GM12873 (cell line): ENCODE data around the gene GAS2L1.

Experiments used
- CTCF ChIP-seq: IDR thresholded peaks from 2 replicates; pipeline ENCODE4 v1.5.1; 2012; ENCODE audit warnings: low read depth, mild to moderate bottlenecking, moderate library complexity, low read length, control low read depth; ENCODE audit not compliant: insufficient read depth; ENCODE audit errors: missing control alignments

Gene GAS2L1

GRCh38 chr22:29323641-29324040, 17.2 kb downstream of the GAS2L1 start:
- no peak for TF ChIP-seq CTCF

GRCh38 chr22:29325356-29325755, 18.9 kb downstream of the GAS2L1 start:
- no peak for TF ChIP-seq CTCF

GRCh38 chr22:29325785-29326315, 19.4 kb downstream of the GAS2L1 start:
- TF ChIP-seq CTCF = no peak

- TF ChIP-seq CTCF = no peak
These were observed 20.0 kb downstream of the GAS2L1 start for GRCh38 chr22:29326481-29326880.

GRCh38 chr22:29327089-29327764, 20.8 kb downstream of the GAS2L1 start:
- TF ChIP-seq CTCF = no peak

GRCh38 chr22:29328055-29328454, 21.6 kb downstream of the GAS2L1 start:
- peak; percentile 15 for TF ChIP-seq CTCF

GRCh38 chr22:29328566-29329500, 22.4 kb downstream of the GAS2L1 start:
- no peak for TF ChIP-seq CTCF
